H9 (cell line): ENCODE measurements around the gene UBAP1. TPM values are rescaled to one million over a fixed set of nuclear protein-coding genes. Genes with fewer than 3 reads are reported as not detected.

Experiments
- DNase-seq: peaks from one replicate; pipeline ENCODE4 v3.0.0-alpha.2; 2017
- H2AFZ ChIP-seq: one replicate; pipeline ENCODE4 v1.6.1; 2013; ENCODE audit warnings: mild to moderate bottlenecking, low read length, control low read depth, moderate library complexity
- H2AK5ac ChIP-seq: 2 replicates; pipeline ENCODE4 v1.6.1; 2013; ENCODE audit warnings: low read length, control low read depth, mixed read lengths; ENCODE audit not compliant: insufficient read length
- H2BK120ac ChIP-seq: one replicate; pipeline ENCODE4 v1.6.1; 2013; ENCODE audit warnings: low read depth, mild to moderate bottlenecking, low read length, control low read depth, inconsistent platforms; ENCODE audit not compliant: poor library complexity, severe bottlenecking
- H2BK12ac ChIP-seq: 2 replicates; pipeline ENCODE4 v1.6.1; 2013; ENCODE audit warnings: low read length, control low read depth, mixed read lengths, low read depth; ENCODE audit not compliant: insufficient read length
- H2BK15ac ChIP-seq: 2 replicates; pipeline ENCODE4 v1.6.1; 2013; ENCODE audit warnings: low read depth, low read length, control low read depth
- H2BK20ac ChIP-seq: one replicate; pipeline ENCODE4 v1.6.1; 2013; ENCODE audit warnings: low read depth, mild to moderate bottlenecking, low read length, control low read depth, inconsistent platforms; ENCODE audit not compliant: poor library complexity, severe bottlenecking
- H2BK5ac ChIP-seq: 2 replicates; pipeline ENCODE4 v1.6.1; 2013; ENCODE audit warnings: low read length, control low read depth, mixed read lengths; ENCODE audit not compliant: insufficient read length
- H3K14ac ChIP-seq: 2 replicates; pipeline ENCODE4 v1.6.1; 2013; ENCODE audit warnings: low read length, control low read depth; ENCODE audit not compliant: insufficient read depth
- H3K18ac ChIP-seq: 2 replicates; pipeline ENCODE4 v1.6.1; 2013; ENCODE audit warnings: low read depth, mild to moderate bottlenecking, mixed read lengths, low read length, control low read depth; ENCODE audit not compliant: insufficient read length
- H3K23ac ChIP-seq: 2 replicates; pipeline ENCODE4 v1.6.1; 2013; ENCODE audit warnings: low read length, control low read depth, mixed read lengths, low read depth; ENCODE audit not compliant: insufficient read length
- H3K23me2 ChIP-seq: 2 replicates; pipeline ENCODE4 v1.6.1; 2013; ENCODE audit warnings: low read depth, mild to moderate bottlenecking, mixed read lengths, low read length, control low read depth; ENCODE audit not compliant: insufficient read length, poor library complexity, severe bottlenecking
- H3K27ac ChIP-seq: 2 replicates; pipeline ENCODE4 v1.5.1; 2013; ENCODE audit warnings: low read length, control low read depth, mixed read lengths, low read depth; ENCODE audit not compliant: insufficient read length
- H3K27me3 ChIP-seq: 2 replicates; pipeline ENCODE4 v1.6.1; 2013; ENCODE audit warnings: low read length, control low read depth, inconsistent platforms; ENCODE audit not compliant: insufficient read depth
- H3K4ac ChIP-seq: 2 replicates; pipeline ENCODE4 v1.6.1; 2013; ENCODE audit warnings: low read depth, mild to moderate bottlenecking, control low read depth, inconsistent platforms, low read length, moderate library complexity
- H3K4me1 ChIP-seq: 2 replicates; pipeline ENCODE4 v1.6.1; 2013; ENCODE audit warnings: low read length, control low read depth, inconsistent platforms; ENCODE audit not compliant: insufficient read depth
- H3K4me2 ChIP-seq: 2 replicates; pipeline ENCODE4 v1.6.1; 2013; ENCODE audit warnings: low read length, control low read depth, mixed read lengths; ENCODE audit not compliant: insufficient read length, insufficient read depth
- H3K56ac ChIP-seq: 2 replicates; pipeline ENCODE4 v1.6.1; 2013; ENCODE audit warnings: low read depth, mild to moderate bottlenecking, mixed read lengths, low read length, control low read depth; ENCODE audit not compliant: insufficient read length
- H3K79me1 ChIP-seq: 2 replicates; pipeline ENCODE4 v1.6.1; 2013; ENCODE audit warnings: low read depth, mild to moderate bottlenecking, moderate library complexity, low read length, control low read depth, inconsistent platforms; ENCODE audit not compliant: insufficient read depth, poor library complexity, severe bottlenecking
- H3K79me2 ChIP-seq: 2 replicates; pipeline ENCODE4 v1.6.1; 2013; ENCODE audit warnings: low read length, control low read depth, inconsistent platforms; ENCODE audit not compliant: insufficient read depth
- H3K9ac ChIP-seq: 2 replicates; pipeline ENCODE4 v1.6.1; 2013; ENCODE audit warnings: low read length, control low read depth, mixed read lengths; ENCODE audit not compliant: insufficient read length; ENCODE audit errors: extremely low read depth
- H3K9me3 ChIP-seq: one replicate; pipeline ENCODE4 v1.6.1; 2013; ENCODE audit warnings: low read depth, low read length, inconsistent platforms; ENCODE audit not compliant: control insufficient read depth
- H3T11ph ChIP-seq: one replicate; pipeline ENCODE4 v1.6.1; 2013; ENCODE audit warnings: mild to moderate bottlenecking, low read length, control low read depth, inconsistent platforms
- H4K20me1 ChIP-seq: one replicate; pipeline ENCODE4 v1.6.1; 2013; ENCODE audit not compliant: control insufficient read depth, insufficient read length, insufficient read depth
- H4K5ac ChIP-seq: 2 replicates; pipeline ENCODE4 v1.6.1; 2013; ENCODE audit warnings: low read depth, mild to moderate bottlenecking, mixed read lengths, low read length, control low read depth; ENCODE audit not compliant: insufficient read length
- H4K8ac ChIP-seq: replicated peaks from 2 replicates; pipeline ENCODE4 v1.6.1; 2013; ENCODE audit warnings: low read length, control low read depth, mixed read lengths, low read depth; ENCODE audit not compliant: insufficient read length
- H4K91ac ChIP-seq: 2 replicates; pipeline ENCODE4 v1.6.1; 2013; ENCODE audit warnings: low read depth, mild to moderate bottlenecking, moderate library complexity, mixed read lengths, low read length, control low read depth; ENCODE audit not compliant: insufficient read length
- H3K27ac Mint-ChIP-seq, 3 experiments: 2 replicates in 2 of 3; 3 replicates in 1 of 3; pipeline ENCODE4 v1.8.0; 2020 to 2021; ENCODE audit warnings: mixed read lengths in 3 of 3, mild to moderate bottlenecking in 1 of 3, moderate library complexity in 1 of 3
- H3K27me3 Mint-ChIP-seq: 2 replicates; pipeline ENCODE4 v1.8.0; 2021; ENCODE audit warnings: low read depth, mild to moderate bottlenecking, moderate library complexity, mixed read lengths
- H3K36me3 Mint-ChIP-seq, 3 experiments: 2 replicates in 2 of 3; 3 replicates in 1 of 3; pipeline ENCODE4 v1.8.0; 2020 to 2021; ENCODE audit warnings: low read depth in 3 of 3, mixed read lengths in 3 of 3; ENCODE audit not compliant: insufficient read depth in 1 of 3
- H3K4me1 Mint-ChIP-seq, 2 experiments: 2 replicates each; pipeline ENCODE4 v1.8.0; 2020; ENCODE audit warnings: mixed read lengths in 2 of 2
- H3K4me3 Mint-ChIP-seq, 2 experiments: 2 replicates in 1 of 2; 3 replicates in 1 of 2; pipeline ENCODE4 v1.8.0; 2020 to 2021; ENCODE audit warnings: mild to moderate bottlenecking in 2 of 2, mixed read lengths in 2 of 2, moderate library complexity in 1 of 2
- H3K9me3 Mint-ChIP-seq, 2 experiments: 2 replicates in 1 of 2; 3 replicates in 1 of 2; pipeline ENCODE4 v1.8.0; 2020; ENCODE audit warnings: mild to moderate bottlenecking in 2 of 2, mixed read lengths in 2 of 2, moderate library complexity in 1 of 2
- CTCF ChIP-seq: fragments of 200-600 bp; sonication (generic); conservative IDR thresholded peaks from 3 replicates; pipeline ENCODE4 v1.8.0; 2021; ENCODE audit warnings: antibody characterized with exemption, mild to moderate bottlenecking
- WGBS: extraction: QIAGEN DNeasy Blood & Tissue Kit; methylation state at CpG from one replicate; pipeline ENCODE4 v1.1.7; 2013; ENCODE audit warnings: missing lambda C conversion rate, low lambda C conversion rate, mixed read lengths; ENCODE audit not compliant: insufficient read length; ENCODE audit errors: extremely low coverage; 5-methylcytosine and 5-hydroxymethylcytosine counted together
- total RNA-seq: library from RNA; stranded (reverse); gene quantifications from 2 replicates; pipeline ENCODE4 v1.2.1, GENCODE V29; 2021

Gene UBAP1
- total RNA-seq, 1 experiment from 2014 or later, result 32.6 TPM

GRCh38 chr9:34171753-34172535 lies 6.9 kb upstream of the UBAP1 start:
- Histone ChIP-seq H2AK5ac (no peak overlapping the region), H3K4me1 (no peaks in the 10 kb centered on the region), H3K79me1 (no peaks in the 10 kb centered on the region), H3T11ph (peak overlapping the region; percentile 67), H2BK15ac (no peak overlapping the region), H3K27me3 (no peaks in the 10 kb centered on the region), H4K8ac (no peak overlapping the region), H4K20me1 (no peaks in the 10 kb centered on the region), H4K91ac (no peak overlapping the region), H3K9ac (no peak overlapping the region), H3K23ac (no peak overlapping the region), H3K4ac (no peak overlapping the region), H2BK120ac (no peak overlapping the region), H2AFZ (no peak overlapping the region), H4K5ac (no peak overlapping the region), H2BK20ac (peak overlapping the region; percentile 45), H3K18ac (no peak overlapping the region), H2BK5ac (no peak overlapping the region), H2BK12ac (no peak overlapping the region), H3K27ac (no peak overlapping the region), H3K14ac (no peak overlapping the region), H3K56ac (no peak overlapping the region), H3K23me2 (no peaks in the 10 kb centered on the region), H3K9me3 (no peaks in the 10 kb centered on the region), H3K4me2 (no peak overlapping the region), H3K79me2 (no peaks in the 10 kb centered on the region)
- Mint-ChIP-seq H3K27me3 (no peaks in the 10 kb centered on the region), H3K4me1 (no peaks in the 10 kb centered on the region), H3K36me3 (no peaks in the 10 kb centered on the region), H3K27ac (no peak overlapping the region), H3K9me3 (no peaks in the 10 kb centered on the region; a peak in 1 of 5 replicates), H3K4me3 (no peak overlapping the region)
- TF ChIP-seq CTCF, result no peak
- WGBS, result no CpG with 5 or more reads among the region's 15 CpGs
- DNase-seq, result no peak
